ENCODE results near the gene GTF3C1.

The GTF3C1 gene, protein sequence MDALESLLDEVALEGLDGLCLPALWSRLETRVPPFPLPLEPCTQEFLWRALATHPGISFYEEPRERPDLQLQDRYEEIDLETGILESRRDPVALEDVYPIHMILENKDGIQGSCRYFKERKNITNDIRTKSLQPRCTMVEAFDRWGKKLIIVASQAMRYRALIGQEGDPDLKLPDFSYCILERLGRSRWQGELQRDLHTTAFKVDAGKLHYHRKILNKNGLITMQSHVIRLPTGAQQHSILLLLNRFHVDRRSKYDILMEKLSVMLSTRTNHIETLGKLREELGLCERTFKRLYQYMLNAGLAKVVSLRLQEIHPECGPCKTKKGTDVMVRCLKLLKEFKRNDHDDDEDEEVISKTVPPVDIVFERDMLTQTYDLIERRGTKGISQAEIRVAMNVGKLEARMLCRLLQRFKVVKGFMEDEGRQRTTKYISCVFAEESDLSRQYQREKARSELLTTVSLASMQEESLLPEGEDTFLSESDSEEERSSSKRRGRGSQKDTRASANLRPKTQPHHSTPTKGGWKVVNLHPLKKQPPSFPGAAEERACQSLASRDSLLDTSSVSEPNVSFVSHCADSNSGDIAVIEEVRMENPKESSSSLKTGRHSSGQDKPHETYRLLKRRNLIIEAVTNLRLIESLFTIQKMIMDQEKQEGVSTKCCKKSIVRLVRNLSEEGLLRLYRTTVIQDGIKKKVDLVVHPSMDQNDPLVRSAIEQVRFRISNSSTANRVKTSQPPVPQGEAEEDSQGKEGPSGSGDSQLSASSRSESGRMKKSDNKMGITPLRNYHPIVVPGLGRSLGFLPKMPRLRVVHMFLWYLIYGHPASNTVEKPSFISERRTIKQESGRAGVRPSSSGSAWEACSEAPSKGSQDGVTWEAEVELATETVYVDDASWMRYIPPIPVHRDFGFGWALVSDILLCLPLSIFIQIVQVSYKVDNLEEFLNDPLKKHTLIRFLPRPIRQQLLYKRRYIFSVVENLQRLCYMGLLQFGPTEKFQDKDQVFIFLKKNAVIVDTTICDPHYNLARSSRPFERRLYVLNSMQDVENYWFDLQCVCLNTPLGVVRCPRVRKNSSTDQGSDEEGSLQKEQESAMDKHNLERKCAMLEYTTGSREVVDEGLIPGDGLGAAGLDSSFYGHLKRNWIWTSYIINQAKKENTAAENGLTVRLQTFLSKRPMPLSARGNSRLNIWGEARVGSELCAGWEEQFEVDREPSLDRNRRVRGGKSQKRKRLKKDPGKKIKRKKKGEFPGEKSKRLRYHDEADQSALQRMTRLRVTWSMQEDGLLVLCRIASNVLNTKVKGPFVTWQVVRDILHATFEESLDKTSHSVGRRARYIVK (N-terminal part only)

DNA sequence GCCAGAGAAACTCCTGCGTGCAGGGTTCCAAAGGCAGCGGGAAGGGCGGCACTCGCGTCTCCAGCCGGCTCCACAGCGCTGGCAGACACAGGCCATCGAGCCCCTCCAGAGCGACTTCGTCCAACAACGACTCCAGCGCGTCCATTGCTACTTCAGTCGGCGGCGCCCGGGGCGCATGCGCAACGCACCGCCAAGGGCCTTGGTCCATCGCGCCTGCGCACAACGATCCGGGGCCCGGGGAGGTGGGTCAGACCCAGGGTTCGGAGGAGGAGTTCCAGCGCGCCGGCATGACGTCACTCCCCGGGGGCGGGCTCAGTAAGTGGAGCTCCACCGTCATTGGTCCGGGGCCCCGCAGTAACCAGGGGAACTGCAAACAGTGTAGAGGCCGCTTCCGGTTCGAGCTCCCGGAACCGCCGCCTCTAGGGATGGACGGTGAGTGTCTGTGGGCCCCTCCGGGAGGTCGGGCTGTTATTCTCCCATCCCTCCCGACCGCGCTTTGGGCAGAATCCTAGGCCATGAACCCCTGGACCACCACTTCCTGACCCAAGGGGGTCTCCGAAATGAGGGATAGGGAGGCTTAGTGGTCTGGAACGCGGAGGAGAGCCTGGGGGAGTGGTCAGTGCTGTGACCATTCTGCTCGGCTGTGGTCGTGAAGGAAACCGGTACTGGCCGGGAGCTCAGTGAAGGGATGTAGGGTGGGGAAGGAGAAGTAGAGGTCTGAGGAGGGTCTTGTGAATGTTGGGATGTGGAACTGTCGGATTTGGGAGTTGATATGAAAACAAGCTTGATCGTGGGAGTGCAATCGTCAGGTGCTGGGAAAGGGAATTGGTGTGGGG is at the start of gene GTF3C1, which contains the start of gene KATNIP:
Gene GTF3C1, minus strand, starts transcription at position 168 of the 836 bp plus-strand sequence. Its CDS starts 23 bp downstream, at position 145.
Gene KATNIP, plus strand, starts transcription at position 399 of the 836 bp plus-strand sequence. Its CDS starts 27 bp downstream, at position 426.
- peak; percentile 100 for DNase-seq
- intact Hi-C loops (cut with DNase I): no loop called here

DNA sequence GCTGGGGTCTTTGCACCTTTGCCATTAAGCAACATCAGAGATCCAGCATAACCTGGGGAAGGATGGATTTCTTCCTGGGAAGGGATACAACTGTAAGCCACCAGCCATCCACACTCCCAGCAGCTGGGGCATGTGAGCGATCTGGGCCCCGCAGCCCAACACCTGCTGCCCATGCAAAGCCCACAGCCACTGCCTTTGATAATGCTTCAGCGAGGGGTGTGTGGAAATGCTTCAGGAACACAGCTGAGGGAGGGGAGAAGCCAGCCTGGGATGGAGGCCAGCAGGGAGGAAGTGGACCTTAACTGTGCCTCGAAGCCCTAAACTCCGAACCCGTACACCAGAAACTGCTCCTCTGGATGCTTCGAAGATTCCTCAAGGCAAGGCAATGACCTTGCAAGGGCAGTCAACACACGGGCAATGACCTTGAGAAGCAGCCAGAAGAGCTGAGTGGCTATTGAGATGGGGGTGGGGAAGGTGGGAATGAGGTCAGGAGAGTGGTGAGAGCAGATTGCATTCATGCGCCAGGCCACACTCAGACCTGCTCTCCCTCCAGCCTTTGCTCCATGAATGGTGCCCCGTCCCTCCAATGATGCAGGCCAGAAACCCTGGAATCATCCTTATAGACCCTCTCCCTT is 49.3 kb upstream of the GTF3C1 start:
- intact Hi-C loops (cut with DNase I): no loop called here
- DNase-seq: no peak

DNA sequence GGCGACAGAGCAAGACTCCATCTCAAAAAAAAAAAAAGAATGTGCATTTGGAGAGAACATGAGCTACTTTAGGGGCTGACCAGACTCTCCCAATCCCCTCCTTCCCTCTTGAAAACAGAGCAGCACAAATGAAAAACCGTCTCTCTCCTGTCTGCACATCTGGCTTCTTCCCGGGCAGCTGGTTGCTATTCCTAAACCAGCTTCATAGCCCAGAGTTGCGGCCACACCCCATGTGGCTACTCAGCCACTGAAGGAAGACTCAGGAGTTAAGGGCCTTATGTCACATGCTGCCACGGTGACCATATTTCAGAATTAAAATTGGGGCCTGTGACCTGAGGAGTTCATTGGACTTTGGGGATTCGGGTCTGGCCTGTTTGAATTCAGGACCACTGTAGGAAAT is 48.5 kb upstream of the GTF3C1 start:
- no peak for DNase-seq
- intact Hi-C loops (cut with DNase I): no loop called here

DNA sequence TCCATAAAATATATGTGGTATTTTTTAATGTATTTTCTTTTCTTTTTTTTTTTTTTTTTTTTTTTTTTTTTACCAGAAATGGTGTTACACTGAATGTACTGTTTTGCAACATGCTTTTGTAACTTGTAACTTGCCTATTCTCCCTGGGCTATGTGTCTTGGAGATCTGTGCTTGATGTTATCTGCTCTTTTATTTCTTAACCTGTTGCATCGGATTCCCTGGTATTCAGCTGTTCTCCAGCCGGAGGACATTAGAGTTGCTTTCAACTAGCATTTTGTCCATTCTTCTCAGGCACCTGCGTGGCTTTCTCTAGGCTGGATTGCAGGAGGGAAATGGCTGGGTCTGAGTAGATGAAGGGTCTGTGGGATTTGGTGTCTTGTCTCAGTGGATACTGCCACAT is 47.6 kb upstream of the GTF3C1 start:
- intact Hi-C loops (cut with DNase I): no loop called here
- DNase-seq: no peak

DNA sequence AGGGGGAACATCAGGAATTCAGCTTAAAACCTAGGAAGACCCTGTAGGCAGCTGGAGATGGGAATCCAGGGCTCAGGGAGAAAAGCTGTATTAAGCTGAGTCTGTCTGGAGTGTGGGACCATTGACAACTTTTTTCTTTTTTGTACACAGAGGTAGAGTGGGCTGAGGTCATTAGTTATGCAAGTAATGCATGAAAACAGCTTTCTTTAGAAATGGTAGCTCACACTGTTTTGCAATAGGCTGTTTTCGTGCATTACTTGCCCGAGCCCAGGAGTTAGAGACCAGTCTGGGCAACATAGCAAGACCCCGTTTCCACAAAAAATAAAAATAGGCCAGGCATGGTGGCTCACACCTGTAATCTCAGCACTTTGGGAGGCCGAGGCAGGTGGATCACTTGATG is 46.7 kb upstream of the GTF3C1 start:
- no peak for DNase-seq
- intact Hi-C loops (cut with DNase I): no loop called here

DNA sequence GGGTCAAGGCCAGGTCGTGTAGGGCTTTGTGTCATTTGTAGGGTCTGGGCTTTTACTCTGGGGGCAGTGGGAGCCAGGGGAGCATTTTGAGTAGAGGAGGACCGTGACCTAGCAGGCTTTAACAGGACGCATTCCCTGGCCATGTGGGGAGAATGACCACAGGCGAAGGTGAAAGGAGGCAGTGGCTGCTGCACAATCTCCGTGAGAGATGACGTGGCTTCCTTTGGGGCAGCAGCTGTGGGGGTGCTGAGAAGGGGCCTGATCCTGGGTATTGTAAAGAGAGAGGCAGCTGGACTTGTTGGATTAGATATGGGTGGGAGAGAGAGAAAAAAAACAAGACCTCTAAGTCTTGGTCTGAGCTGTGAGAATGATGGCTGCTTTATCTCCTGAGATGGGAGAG is 46.3 kb upstream of the GTF3C1 start:
- intact Hi-C loops (cut with DNase I): no loop called here
- no peak for DNase-seq

DNA sequence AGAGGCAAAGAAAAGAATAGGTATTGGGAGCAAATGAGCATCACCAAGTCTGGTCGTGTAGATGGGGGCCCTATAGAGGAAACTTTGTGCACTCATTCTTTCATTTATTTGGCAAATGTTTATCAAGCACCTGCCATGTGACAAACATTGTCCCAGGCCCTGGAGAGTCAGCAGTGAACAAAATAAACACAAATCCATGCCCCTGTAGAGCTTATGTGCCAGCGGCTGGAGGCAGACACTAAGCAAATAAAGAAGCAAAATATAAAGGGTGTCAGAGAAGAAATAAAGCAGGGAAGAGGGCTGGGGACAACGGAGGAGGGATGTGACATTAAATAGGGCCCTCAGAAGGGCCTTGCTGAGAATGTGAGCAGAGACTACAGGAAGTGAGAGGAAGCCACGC is 45.8 kb upstream of the GTF3C1 start:
- intact Hi-C loops (cut with DNase I): no loop called here
- no peak for DNase-seq

DNA sequence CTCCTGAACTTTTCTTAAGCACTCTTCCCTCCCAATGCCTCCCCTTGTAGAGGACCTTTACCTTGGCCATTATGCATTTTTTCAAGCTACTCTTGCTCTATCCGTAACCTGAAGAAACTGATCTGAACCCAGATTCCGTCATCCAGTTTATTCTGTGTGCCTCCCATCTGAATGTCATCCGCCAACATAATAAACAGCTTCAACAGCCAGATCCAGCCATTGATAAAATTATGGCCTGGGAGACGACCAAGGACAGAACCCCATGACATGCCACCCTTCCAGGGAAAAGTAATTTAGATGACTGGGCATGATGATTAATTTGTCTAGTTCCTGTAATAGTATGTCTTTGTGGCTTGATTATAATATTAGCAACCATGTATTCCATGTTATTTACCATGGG is 42.1 kb upstream of the GTF3C1 start:
- no peak for DNase-seq
- intact Hi-C loops (cut with DNase I): no loop called here

DNA sequence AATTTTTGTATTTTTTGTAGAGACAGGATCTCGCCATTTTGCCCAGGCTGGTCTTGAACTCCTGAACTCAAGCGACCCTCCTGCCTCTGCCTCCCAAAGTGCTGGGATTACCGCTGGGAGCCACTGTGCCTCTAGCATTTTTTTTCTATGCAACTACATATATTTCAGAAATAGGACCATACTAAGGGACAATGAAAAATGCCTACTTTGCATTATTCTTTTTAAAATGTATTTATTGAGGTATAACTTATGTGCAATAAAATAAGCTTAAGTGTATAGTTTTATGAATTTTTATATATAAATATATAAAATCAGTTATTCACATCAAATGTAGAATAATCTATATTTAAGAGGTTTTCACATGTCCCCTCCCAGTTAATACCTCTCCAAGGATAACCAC is 38.3 kb upstream of the GTF3C1 start:
- DNase-seq: no peak
- intact Hi-C loops (cut with DNase I): no loop called here

DNA sequence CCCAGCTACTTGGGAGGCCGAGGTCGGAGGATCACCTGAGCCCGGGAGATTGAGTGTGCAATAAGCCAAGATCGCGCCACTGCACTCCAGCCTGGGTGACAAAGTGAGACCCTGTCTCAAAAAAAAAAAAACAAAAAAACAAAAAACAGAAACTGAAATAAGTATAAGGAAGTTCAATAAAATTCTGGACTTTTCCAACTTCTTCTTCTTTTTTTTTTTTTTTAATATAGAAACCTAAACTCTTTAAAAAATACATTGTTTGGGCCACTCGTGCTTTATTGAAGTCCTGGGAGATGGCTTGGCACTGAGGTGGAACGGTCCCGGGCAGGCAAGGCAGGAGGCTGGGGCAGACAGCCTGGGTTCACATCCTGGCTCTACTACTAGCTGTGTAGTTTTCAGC is 37.0 kb upstream of the GTF3C1 start:
- no peak for DNase-seq
- intact Hi-C loops (cut with DNase I): no loop called here

DNA sequence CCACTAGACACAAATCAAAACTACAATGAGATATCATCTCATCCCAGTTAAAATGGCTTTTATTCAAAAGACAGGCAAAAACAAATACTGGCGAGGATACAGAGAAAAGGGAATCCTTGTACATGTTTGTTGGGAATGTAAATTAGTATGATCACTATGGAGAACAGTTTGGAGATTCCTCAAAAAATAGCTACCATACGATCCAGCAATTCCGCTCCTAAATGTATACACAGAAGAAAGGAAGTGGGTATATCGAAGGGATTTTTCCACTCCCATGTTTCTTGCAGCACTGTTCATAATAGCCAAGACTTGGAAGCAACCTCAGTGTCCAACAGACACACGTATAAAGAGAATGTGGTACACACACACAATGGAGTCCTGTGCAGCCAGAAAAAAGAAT is 35.5 kb upstream of the GTF3C1 start:
- no peak for DNase-seq
- intact Hi-C loops (cut with DNase I): no loop called here

DNA sequence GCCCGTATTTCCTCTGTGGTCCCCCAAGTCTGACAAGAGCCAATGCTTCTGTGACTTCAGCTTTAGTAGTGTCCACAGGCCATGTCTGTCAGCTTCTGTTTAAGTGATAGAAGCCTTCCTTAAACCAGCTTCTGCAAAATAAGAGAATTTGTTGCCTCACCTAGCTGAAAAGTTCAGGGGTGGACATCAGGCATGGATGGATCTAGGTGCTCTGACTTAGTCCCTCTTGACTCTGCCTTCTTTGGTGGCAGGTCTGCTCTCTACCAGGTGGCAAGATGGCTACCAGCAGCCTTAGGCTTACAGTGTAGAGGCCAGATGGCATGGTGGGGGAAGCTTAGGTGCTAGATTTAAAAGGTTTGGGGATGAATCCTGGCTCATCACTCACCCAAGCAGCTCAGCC is 33.9 kb upstream of the GTF3C1 start:
- intact Hi-C loops (cut with DNase I): no loop called here
- DNase-seq: no peak

DNA sequence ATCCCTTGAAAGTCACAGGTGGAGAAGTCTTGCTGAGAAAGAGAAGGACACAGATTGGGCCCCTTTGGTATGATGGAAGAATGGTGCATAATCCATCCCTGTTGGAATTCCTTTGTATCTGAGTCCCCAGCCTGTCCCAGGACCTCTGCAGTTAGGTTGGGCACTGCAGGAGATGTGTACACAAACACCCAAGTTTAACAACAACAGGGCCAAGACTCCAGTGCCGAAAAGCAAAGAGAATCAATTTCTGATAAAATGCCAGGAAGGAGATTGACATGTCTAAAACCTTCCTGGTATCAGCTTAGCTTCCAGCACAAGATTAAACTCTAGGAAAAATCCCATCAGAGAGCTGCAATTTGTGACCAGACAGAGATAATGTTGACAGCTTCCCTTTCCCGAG is 33.2 kb upstream of the GTF3C1 start:
- intact Hi-C loops (cut with DNase I): no loop called here
- DNase-seq: no peak

DNA sequence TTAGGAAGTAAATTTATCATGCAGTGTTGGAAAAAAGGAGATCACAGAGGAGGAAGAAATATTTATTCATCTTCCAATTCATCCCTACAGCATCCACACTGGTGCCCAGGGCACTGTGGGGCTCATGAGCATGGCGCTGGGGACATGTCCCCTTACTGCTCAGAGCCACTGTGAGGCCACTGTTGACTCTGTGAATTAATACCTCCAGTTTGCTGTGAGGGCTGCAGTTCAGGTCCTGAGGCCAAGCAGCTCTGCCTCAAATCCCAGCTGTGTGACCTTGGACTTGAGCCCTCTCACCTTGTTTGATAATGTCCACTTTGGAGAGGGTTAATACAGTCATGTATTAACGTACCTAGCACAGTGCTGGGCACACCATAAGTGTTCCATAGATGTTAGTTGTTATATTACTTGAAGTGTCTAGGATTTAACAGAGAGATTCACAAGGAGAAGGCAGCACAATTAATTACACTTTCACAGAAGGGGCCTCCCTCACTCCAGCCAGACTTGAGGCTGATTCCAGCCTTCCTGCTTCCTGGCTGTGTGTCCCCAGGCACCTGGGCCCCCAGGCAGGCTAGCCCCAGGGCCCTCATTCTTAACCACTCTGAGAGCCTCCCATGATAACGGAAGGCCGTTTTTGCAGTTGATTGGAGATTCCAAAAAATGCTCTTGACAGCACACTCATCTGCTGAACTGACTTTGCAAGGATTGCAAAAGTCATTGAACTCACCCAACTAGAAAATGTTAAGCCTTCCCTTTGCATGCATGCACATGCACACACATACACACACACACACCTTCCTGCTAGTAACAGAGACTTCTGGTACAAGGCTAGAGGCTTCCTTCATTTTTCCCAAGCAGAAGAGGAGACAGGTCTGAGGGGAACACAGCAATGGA is 29.6 kb upstream of the GTF3C1 start:
- DNase-seq: no peak
- intact Hi-C loops (cut with DNase I): no loop called here

DNA sequence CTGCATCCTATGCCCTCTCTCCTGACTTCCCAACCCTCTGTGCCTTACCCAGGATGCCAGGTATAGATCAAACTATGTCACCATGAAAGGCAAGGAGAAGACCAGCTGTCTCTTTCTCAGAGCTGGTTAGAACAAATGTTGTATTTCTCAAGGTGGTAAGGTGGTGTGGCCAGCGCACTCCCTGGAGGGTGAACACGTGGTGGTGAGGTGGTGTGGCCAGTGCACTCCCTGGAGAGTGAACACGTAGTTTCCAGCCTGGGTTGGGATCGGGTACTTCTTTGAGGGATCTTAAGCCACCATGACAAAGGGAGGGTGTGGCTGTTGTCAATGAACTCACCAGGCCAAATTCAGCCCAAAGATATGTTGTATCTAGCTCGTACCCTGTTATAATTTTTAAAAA is 27.0 kb upstream of the GTF3C1 start:
- intact Hi-C loops (cut with DNase I): no loop called here
- DNase-seq: no peak

DNA sequence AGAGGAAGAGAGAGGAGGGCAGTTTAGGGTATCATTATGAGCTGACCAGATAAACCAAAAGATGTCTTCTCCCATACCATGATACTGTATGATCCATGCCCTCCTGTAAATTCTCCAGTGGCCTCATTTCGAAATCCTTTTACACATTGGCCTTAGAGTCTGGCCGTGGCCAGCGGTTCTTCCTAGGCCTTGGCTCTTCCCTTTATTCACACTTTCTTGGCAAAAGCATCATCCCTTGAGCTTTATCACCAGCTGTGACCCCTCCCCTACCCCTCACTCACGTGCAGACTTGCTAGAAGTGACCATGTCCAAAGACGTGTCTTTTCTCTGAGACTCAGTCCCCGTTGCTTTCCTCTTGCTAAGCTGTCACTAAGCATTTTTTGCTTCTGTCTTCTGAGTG is 23.0 kb upstream of the GTF3C1 start:
- intact Hi-C loops (cut with DNase I): no loop called here
- no peak for DNase-seq
